NCI-H446 treated with DMSO at 0.1 percent for 48 hours (cell line): ENCODE data around the gene CDC37.

Experiments
- DNase-seq: peaks from one replicate; lab custom pipeline; 2025; lab: John Stamatoyannopoulos, UW

CDC37 gene

GRCh38 chr19:10353793-10354391 lies 49.5 kb downstream of the CDC37 start:
- DNase-seq: no peak

- DNase-seq: no peak
Measured at GRCh38 chr19:10352764-10353671, 50.3 kb downstream of the CDC37 start.

GRCh38 chr19:10346509-10346908 lies 56.8 kb downstream of the CDC37 start:
- DNase-seq: no peak

GRCh38 chr19:10344780-10345179 lies 58.6 kb downstream of the CDC37 start:
- no peak for DNase-seq

- no peak for DNase-seq
Measured at GRCh38 chr19:10343495-10343894, 59.8 kb downstream of the CDC37 start.
